Panc1 (cell line): Measurements from ENCODE around the gene SYNE1.

Experiments
- CTCF ChIP-seq: fragments of 450-650 bp; IDR thresholded peaks from 2 replicates; pipeline ENCODE4 v1.5.1; 2017; ENCODE audit warnings: mild to moderate bottlenecking
- POLR2AphosphoS5 ChIP-seq: IDR thresholded peaks from 2 replicates; pipeline ENCODE4 v1.6.1; 2012; ENCODE audit warnings: mild to moderate bottlenecking, low read depth, low read length, moderate library complexity
- REST ChIP-seq, 2 experiments: IDR thresholded peaks; 2 replicates each; pipeline ENCODE4 v1.6.1; 2011 to 2012; ENCODE audit warnings: low read depth in 2 of 2, control low read depth in 1 of 2, low read length in 1 of 2, mild to moderate bottlenecking in 1 of 2, moderate library complexity in 1 of 2; ENCODE audit not compliant: insufficient read depth in 1 of 2

- no peak for TF ChIP-seq CTCF
- TF ChIP-seq POLR2AphosphoS5 = no peak
- no peak for TF ChIP-seq REST (IDR thresholded peaks at IDR 0.05; ENCODE audit: insufficient read depth in 1 of 2, low read depth in 2 of 2, low read length in 1 of 2)
Observed at GRCh38 chr6:152375197-152375596, 262.0 kb downstream of the SYNE1 start.
